HepG2 (cell line): Measurements from ENCODE around the gene PPP1R16B. TPM values are rescaled to one million over a fixed set of nuclear protein-coding genes. Genes with fewer than 3 reads are reported as not detected.
A peak's percentile ranks its signal among the peaks of the same experiment; 100 is the strongest.

Experiments
- ATAC-seq: fragments of 200-7000 bp; cut with Tn5 transposase; 3 replicates; pipeline ENCODE4 v1.9.1; 2020; ENCODE audit warnings: mild to moderate bottlenecking, moderate library complexity
- BruUV-seq: library from RNA; stranded (reverse); fragments of 400-500 nt; replicated peaks from 2 replicates; lab custom pipeline; 2021; lab: Mats Ljungman, UMichigan
- CTCF ChIA-PET: fragments of 300-600 bp; formaldehyde crosslinking; extraction: SDS; loops from one replicate; lab custom pipeline; 2021; ENCODE audit warnings: low total read pairs, inconsistent platforms, low intra/inter-chr PET ratio; lab: Yijun Ruan, JAX
- POLR2A ChIA-PET: fragments of 350-600 bp; sonication (Branson Sonifier 250); formaldehyde crosslinking; loops from one replicate; lab custom pipeline; 2020; ENCODE audit warnings: antibody characterized with exemption, inconsistent platforms; lab: Yijun Ruan, JAX
- DNase-seq: peaks from one replicate; pipeline ENCODE4 v3.0.0-alpha.2; 2015; ENCODE audit warnings: low spot score
- FAIRE-seq: peaks from 3 replicates; lab custom pipeline; 2011; peaks lifted over from hg19 to GRCh38; lab: Jason Lieb, UNC
- H2AFZ ChIP-seq: one replicate; pipeline ENCODE4 v1.6.1; 2011; ENCODE audit warnings: low read length, inconsistent platforms
- H3K27ac ChIP-seq: fragments of 300-600 bp; 3 replicates; pipeline ENCODE4 v1.8.0; 2011; ENCODE audit warnings: mixed run types, mild to moderate bottlenecking, mixed read lengths, low read length, inconsistent platforms; ENCODE audit not compliant: insufficient read depth; ENCODE audit errors: extremely low read length
- H3K27me3 ChIP-seq, 2 experiments: fragments of 200-600 bp in 1 of 2; 2 replicates in 1 of 2; 3 replicates in 1 of 2; pipeline versions ENCODE4 v1.6.0 to v1.8.0; 2011; ENCODE audit warnings: low read length in 2 of 2, mild to moderate bottlenecking in 2 of 2, moderate library complexity in 2 of 2, inconsistent platforms in 1 of 2; ENCODE audit not compliant: insufficient read depth in 2 of 2, control insufficient read depth in 1 of 2
- H3K36me3 ChIP-seq, 2 experiments: fragments of 200-600 bp in 1 of 2; replicated peaks in 1 of 2; 2 replicates in 1 of 2; 3 replicates in 1 of 2; pipeline versions ENCODE4 v1.5.1 to v1.8.0; 2011; ENCODE audit warnings: low read length in 2 of 2, inconsistent platforms in 1 of 2; ENCODE audit not compliant: insufficient read depth in 2 of 2, control insufficient read depth in 1 of 2
- H3K4me1 ChIP-seq: 2 replicates; pipeline ENCODE4 v1.5.1; 2012; ENCODE audit warnings: low read length, inconsistent platforms; ENCODE audit not compliant: insufficient read depth
- H3K4me2 ChIP-seq: 2 replicates; pipeline ENCODE4 v1.6.0; 2011; ENCODE audit warnings: low read depth, low read length, inconsistent platforms
- H3K4me3 ChIP-seq, 3 experiments: fragments of 200-600 bp in 1 of 3; sonication (generic), shearing (Covaris generic) in 1 of 3; replicated peaks in 1 of 3; 2 replicates each; pipeline ENCODE4 v1.5.1; 2011 to 2016; ENCODE audit warnings: low read length in 3 of 3, inconsistent platforms in 2 of 3, low read depth in 2 of 3, mild to moderate bottlenecking in 2 of 3, control low read depth in 1 of 3, mixed read lengths in 1 of 3; ENCODE audit not compliant: insufficient read depth in 1 of 3
- H3K79me2 ChIP-seq: one replicate; pipeline ENCODE4 v1.6.1; 2011; ENCODE audit warnings: low read length, inconsistent platforms; ENCODE audit not compliant: insufficient read depth
- H3K9ac ChIP-seq: 2 replicates; pipeline ENCODE4 v1.6.0; 2011; ENCODE audit warnings: mild to moderate bottlenecking, low read depth, low read length, inconsistent platforms; ENCODE audit not compliant: insufficient read depth
- H3K9me3 ChIP-seq: 2 replicates; pipeline ENCODE4 v1.5.1; 2012; ENCODE audit warnings: mild to moderate bottlenecking, low read length
- H4K20me1 ChIP-seq: 2 replicates; pipeline ENCODE4 v1.6.0; 2011; ENCODE audit warnings: inconsistent platforms, mild to moderate bottlenecking, low read length, moderate library complexity; ENCODE audit not compliant: insufficient read depth
- CBFB ChIP-seq: sonication (generic); formaldehyde crosslinking; IDR thresholded peaks from 2 replicates; pipeline ENCODE4 v1.4.0; 2020; ENCODE audit warnings: missing genetic modification reagents
- CREM ChIP-seq, 2 experiments: sonication (generic) in 1 of 2; formaldehyde crosslinking in 1 of 2; IDR thresholded peaks; 2 replicates each; pipeline versions ENCODE4 v1.4.0 to v1.6.1; 2016 to 2020; ENCODE audit warnings: antibody characterized with exemption in 1 of 2, mild to moderate bottlenecking in 1 of 2, missing genetic modification reagents in 1 of 2
- HMGA1 ChIP-seq: sonication (generic); formaldehyde crosslinking; conservative IDR thresholded peaks from 2 replicates; pipeline ENCODE4 v1.4.0; 2020; ENCODE audit warnings: missing genetic modification reagents
- HOXD1 ChIP-seq: sonication (generic); formaldehyde crosslinking; IDR thresholded peaks from 2 replicates; pipeline ENCODE4 v1.5.0; 2020; ENCODE audit warnings: missing genetic modification reagents
- KDM4B ChIP-seq: sonication (generic); formaldehyde crosslinking; IDR thresholded peaks from 2 replicates; pipeline ENCODE4 v1.4.0; 2020; ENCODE audit warnings: missing genetic modification reagents
- MAFK ChIP-seq, 2 experiments: IDR thresholded peaks in 1 of 2; conservative IDR thresholded peaks in 1 of 2; 2 replicates each; pipeline ENCODE4 v1.6.1; 2011; ENCODE audit warnings: improper control_type of control experiment in 2 of 2, low read length in 2 of 2
- ZNF354B ChIP-seq: sonication (generic); formaldehyde crosslinking; IDR thresholded peaks from 2 replicates; pipeline ENCODE4 v1.8.0; 2022; ENCODE audit warnings: mild to moderate bottlenecking, missing genetic modification reagents
- WGBS: methylation state at CpG from one replicate; pipeline ENCODE4 v1.1.6; 2017; ENCODE audit warnings: low lambda C conversion rate; 5-methylcytosine and 5-hydroxymethylcytosine counted together
- in situ Hi-C: cut with HindIII; loops from 2 replicates; pipeline ENCODE4 v1.10.0; 2017; ENCODE audit warnings: low pct_unique_long_range_greater_than_20kb; ENCODE audit not compliant: extremely low pct_ligation_motif_present
- intact Hi-C: fragments of 100-400 bp; cut with micrococcal nuclease; formaldehyde crosslinking; loops from one replicate; pipeline ENCODE4 v1.10.0; 2022; ENCODE audit not compliant: unreplicated experiment
- polyA plus RNA-seq, 8 experiments: library from polyadenylated mRNA; depleted of rRNA in 3 of 8; stranded (reverse) in 7 of 8; unstranded in 1 of 8; fragments of >200 nt; fragmentation: Illumina TruSeq in 4 of 8; extraction: Trizol in 4 of 8; gene quantifications; 2 replicates each; pipeline versions ENCODE4 v1.2.1 to v1.2.3, GENCODE V29; 2011 to 2016; ENCODE audit warnings: low read depth in 4 of 8, missing spikeins in 1 of 8, mixed read lengths in 1 of 8; ENCODE audit not compliant: insufficient read depth in 1 of 8
- total RNA-seq, 5 experiments: library from RNA; depleted of rRNA; stranded (reverse); fragments of >200 nt; fragmentation: Illumina TruSeq; extraction: Trizol; gene quantifications; 2 replicates each; pipeline ENCODE4 v1.2.3, GENCODE V29; 2016; ENCODE audit warnings: low read depth in 1 of 5
- TF ChIP-seq, protein P1 (sequence below): sonication (generic); formaldehyde crosslinking; IDR thresholded peaks from 2 replicates; pipeline ENCODE4 v1.4.0; 2020; ENCODE audit warnings: missing genetic modification reagents

The PPP1R16B gene
- total and polyA plus RNA-seq, 2 of the 13 experiments (the other 11 are each of a cell fraction or from before 2014, with no cell fraction given) = 0.02 to 0.11 TPM

DNA sequence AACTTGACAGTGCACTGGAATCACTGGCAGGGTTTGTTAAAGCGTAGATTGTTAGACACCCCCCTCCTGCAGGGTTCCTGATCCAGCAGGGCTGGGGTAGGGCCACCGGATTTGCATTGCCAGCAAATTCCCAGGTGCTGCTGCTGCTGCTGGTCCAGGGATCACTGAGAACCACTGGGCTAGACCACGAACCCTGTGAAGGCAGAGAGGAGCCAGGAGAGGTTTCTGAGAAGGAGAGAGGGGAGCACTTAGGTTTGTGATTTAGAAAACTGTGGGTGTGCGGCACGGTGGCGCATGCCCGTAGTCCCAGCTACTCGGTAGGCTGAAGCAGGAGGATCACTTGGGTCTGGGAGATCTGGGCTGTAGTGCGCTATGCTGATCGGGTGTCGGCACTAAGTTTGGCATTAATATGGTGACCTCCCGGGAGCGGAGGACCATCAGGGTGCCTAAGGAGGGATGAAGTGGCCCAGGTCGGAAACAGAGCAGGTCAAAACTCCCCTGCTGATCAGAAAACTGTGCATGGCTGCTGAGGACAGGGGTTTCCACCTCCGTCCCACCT is 67.1 kb downstream of the PPP1R16B start:
- no TSS peak for BruUV-seq
- H3K27me3 ChIP-seq = peaks cover 7 to 43% of the 10 kb centered on the region in 2 experiments; a peak in 4 of 5 replicates
- FAIRE-seq (no peak), DNase-seq (no peak), ATAC-seq (no peak)
- no peak overlapping the region for H3K4me2 ChIP-seq
- no peak overlapping the region for H3K27ac ChIP-seq
- ChIA-PET CTCF (no interaction called here), POLR2A (no interaction called here)
- TF ChIP-seq HOXD1 (CRISPR knock-in tag) (no peak), MAFK (conservative IDR thresholded peaks at IDR 0.05 in 1 of 2, IDR thresholded peaks at IDR 0.05 in 1 of 2; ENCODE audit: low read length in 2 of 2) (0 out of 4 replicates have a peak, but pooled peaks of 1 of the 2 experiments have one; percentile 11), CBFB (CRISPR knock-in tag) (no peak), CREM (IDR thresholded peaks at IDR 0.05) (no peak), CREM (CRISPR knock-in tag; IDR thresholded peaks at IDR 0.05) (no peak), HMGA1 (CRISPR knock-in tag) (no peak), ZNF354B (CRISPR knock-in tag) (no peak), KDM4B (CRISPR knock-in tag) (no peak)
- TF ChIP-seq, protein P1, sequence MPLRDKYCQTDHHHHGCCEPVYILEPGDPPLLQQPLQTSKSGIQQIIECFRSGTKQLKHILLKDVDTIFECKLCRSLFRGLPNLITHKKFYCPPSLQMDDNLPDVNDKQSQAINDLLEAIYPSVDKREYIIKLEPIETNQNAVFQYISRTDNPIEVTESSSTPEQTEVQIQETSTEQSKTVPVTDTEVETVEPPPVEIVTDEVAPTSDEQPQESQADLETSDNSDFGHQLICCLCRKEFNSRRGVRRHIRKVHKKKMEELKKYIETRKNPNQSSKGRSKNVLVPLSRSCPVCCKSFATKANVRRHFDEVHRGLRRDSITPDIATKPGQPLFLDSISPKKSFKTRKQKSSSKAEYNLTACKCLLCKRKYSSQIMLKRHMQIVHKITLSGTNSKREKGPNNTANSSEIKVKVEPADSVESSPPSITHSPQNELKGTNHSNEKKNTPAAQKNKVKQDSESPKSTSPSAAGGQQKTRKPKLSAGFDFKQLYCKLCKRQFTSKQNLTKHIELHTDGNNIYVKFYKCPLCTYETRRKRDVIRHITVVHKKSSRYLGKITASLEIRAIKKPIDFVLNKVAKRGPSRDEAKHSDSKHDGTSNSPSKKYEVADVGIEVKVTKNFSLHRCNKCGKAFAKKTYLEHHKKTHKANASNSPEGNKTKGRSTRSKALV (CRISPR knock-in tag) = no peak
- H3K79me2 ChIP-seq = no peaks in the 10 kb centered on the region
- WGBS = 58% methylated on average over 14 of the region's 15 CpGs
- H2AFZ ChIP-seq = no peak overlapping the region
- no peak overlapping the region for H3K9ac ChIP-seq
- H3K9me3 ChIP-seq = no peaks in the 10 kb centered on the region
- no peaks in the 10 kb centered on the region for H3K36me3 ChIP-seq
- 0 out of 2 replicates have a peak, but pooled peaks cover 7% of the 10 kb centered on the region for H3K4me1 ChIP-seq
- in situ Hi-C loops (no loop called here), intact Hi-C loops (no loop called here)
- H3K4me3 ChIP-seq = no peak overlapping the region
- no peaks in the 10 kb centered on the region for H4K20me1 ChIP-seq
